OCI-M1 (cell line): Measurements from ENCODE around the gene GSG1L.
A peak's percentile ranks its signal among the peaks of the same experiment; 100 is the strongest.

Experiments
- DNase-seq: peaks from one replicate; lab custom pipeline; 2025; lab: John Stamatoyannopoulos, UW

Gene GSG1L

GRCh38 chr16:27789150-27789549, 274.4 kb downstream of the GSG1L start:
- DNase-seq: no peak

- DNase-seq: no peak
Observed at GRCh38 chr16:27787665-27788064, 275.8 kb downstream of the GSG1L start.

DNA sequence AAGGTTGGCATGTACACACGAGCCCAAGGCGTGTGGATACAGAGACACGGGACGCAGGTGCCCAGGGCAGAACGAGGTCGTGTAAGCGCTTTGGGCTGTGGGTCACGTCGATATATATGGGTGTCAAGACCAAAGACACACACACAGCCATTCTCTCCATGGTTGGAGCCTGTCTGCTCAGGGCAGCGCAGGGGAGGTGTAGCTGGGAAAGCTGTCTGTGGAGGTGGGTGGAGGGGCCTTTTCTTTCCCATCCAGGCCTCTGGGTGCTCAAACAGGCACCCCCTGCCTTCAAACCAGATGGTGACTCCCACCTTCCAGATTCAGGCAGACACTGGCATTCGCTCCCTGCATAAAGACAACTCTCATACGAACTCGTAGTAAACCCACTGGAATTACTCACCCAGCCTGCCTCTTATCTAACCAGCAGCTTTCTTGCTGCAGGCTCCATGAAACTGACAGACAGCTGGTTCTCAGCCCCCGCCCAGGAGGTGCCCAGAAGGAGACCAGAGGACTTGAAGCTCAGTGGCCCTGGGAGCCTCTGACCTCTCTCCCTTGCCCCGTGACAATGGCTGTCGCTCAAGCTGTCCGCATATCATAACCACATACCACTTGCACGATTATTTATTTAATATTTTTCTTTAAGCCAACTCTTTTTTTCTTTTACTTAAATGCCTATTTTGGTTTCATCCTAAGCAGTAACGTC, 276.4 kb downstream of the GSG1L start:
- DNase-seq: no peak

GRCh38 chr16:27786221-27786922, 277.1 kb downstream of the GSG1L start:
- DNase-seq: no peak

DNA sequence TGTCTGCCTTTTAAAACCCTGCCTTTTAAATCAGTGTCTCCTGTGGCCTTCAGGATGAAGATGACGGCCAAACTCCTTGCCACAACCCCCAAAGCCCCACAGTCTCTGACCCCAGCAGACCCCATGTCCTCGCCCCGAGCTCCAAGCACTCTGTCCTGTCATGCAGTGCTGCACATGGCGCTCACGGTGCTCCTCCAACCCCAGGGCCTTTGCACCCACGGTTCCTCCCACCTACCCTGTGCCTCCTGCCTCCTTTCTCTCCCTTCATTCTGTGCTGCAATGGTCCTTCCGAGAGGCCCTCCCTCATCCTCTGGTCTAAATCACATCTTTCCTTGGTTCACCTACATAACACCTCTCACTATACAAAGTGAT, 278.2 kb downstream of the GSG1L start:
- no peak for DNase-seq

DNA sequence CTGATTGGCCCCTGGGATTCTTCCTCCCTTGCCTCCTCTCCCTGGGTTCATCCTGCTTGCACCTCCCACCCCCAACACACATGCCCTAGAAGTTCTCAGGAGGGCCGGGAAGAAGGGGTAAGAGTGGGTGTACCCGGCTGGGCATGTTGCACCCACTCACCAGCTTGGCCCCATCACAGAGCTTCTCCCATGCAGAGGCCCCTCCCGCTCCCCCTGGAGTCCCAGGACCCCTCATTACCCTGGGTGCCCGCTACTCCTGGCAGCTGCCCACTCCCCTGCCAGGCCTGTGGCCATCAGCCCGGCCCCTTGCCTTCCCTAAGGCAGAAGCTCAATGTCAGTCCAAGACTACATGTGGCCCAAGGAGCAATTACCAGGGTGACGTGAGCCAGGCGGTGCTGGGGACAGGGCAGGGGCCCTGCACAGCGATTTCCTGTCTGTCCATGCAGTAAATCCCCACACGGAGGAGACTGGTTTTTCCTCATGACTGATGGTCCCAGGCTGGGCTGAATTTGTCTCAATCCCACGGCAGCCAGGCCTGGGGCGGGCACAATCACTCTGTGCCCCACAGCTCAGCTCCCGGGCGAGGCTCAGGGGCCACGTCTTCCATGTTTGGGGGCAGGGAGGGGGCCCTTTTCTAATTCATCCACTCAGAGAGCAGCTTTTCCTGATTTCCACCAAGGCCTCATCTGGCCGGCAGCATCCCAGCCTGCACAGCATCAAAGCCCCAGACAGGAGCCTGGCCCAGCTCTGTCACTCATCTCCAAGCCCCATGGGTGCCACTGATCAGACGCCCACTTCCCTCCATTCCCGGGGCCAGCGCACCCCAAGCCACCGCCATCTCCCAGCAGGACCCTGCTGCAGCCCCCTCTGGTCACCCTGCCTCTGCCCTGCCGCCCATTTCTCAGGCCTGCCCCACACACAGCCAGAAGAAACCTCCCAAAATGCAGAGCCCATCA, 278.9 kb downstream of the GSG1L start:
- no peak for DNase-seq

DNA sequence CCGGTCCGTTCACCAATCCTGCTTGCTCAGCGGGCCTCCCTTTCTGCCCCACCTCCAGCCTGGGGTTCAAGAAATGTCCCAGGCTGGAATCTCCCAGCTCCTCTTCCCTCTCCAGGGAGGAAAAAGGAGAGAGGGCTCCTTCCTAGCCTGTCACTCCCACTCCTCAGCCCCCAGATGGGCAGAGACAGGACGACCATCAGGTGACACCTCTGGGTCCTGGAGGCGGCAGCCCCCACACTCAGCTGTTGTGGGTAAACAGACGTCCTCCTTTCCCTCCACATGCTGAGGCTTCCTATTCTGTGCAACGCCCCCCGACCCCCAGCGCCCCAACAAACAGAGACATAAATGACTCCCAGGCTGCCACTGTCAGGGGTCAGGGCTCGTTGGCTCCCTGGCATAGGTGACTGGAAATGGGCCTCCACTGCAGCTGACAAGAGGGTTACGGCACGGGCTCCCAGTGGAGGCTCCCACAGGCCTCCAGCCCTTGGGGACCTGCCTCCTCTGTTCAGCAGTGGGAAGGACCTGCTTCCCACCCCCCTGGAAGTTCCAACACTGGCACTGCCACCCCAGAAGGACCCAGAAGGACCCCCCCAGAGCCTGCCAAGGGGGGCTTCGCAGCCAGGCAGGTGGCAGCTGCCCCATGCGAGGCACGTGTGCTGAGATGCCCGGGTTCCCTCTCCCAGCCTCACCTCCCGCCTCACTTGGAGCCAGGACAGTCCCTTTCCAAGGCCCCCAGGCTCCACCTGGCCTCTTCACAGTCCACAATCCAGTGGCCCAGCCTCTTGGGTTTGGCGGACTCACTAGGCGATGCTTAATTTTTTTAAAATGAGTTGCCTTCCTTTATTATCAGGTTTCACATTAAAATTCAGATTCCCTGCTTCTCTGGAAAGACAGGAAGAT, 281.3 kb downstream of the GSG1L start:
- DNase-seq: no peak

DNA sequence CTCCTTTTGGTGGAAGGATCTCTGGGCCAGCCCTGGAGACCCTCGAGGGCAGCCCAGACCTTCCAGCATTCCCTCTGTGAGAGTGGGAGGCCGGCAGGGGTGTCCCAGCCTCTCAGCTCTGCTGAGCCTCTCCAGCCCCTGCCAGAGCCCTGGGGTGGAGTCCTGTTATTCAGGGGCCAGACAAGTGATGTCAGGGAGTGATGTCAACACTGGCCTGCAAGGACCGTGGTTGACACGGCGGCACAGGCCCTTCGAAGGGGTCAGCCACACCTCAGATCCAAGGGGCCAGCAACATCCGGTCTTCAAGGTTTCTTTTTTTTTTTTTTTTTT, 282.4 kb downstream of the GSG1L start:
- DNase-seq: no peak

DNA sequence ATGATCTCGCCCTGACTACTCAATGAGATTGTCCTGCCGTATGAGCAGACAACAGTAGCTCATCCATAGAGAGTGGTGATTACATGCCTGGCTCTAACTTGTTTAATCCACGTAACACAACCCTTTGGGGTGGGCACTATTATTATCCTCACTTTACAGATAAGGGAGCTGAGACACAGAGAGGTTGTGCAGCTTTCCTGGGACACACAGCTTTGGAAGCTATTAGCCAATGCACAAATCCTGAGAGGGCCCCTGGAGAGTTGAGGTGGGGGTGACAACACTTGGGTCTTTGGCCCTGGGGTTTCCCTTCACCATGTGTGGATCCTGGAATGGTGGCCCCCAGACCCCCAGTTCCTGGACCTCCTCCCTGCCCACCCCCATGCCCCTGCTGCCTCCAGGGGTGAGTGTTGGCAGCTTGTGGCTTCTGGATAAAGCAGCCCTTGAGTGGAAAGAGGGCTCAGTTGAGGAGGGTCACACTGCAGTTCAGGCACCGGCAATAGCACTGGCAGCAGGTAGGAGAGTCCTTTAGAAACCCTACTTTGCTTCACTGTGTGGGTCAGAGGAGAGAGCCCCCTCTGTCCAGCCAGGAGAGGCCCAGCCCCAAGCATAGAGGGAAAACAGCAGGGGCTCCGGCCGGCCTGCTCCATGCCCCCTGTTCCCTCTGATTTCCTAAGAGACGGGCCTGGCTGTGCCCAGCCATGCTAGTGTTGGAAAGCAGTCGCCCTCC, 282.9 kb downstream of the GSG1L start:
- DNase-seq: no peak

- DNase-seq: peak; percentile 5
Observed at GRCh38 chr16:27779641-27780164, 283.8 kb downstream of the GSG1L start.

DNA sequence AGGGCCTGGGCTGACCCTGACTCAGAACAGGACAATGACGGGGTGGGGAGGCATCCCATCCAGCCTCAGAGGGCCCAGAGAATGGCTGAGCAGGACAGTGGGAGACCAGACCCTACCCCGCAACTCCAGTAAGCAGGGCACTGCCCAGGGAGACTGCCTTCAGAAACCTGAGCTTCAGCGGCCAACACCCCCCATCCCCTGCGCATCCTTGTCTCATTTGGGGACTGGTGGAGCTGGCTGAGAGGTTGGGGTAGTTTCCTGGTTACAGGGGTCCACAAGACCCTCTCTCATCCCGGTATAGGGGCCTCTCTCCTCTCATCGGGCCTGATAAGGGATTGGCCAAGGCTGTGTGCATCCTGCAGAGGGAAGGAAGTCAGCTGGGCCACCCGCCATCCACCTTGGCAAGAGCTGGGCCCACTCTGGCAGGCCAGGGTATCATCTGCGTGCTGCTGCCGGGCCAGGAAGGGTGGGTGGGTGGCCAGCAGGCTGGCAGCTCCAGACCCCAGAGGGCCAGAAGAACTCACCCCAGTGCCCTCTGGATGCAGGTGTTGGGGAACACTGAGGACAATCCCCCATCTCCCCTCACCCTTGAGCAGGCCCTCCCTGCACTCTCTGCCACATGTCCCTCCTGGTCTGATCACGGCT, 284.5 kb downstream of the GSG1L start:
- no peak for DNase-seq

DNA sequence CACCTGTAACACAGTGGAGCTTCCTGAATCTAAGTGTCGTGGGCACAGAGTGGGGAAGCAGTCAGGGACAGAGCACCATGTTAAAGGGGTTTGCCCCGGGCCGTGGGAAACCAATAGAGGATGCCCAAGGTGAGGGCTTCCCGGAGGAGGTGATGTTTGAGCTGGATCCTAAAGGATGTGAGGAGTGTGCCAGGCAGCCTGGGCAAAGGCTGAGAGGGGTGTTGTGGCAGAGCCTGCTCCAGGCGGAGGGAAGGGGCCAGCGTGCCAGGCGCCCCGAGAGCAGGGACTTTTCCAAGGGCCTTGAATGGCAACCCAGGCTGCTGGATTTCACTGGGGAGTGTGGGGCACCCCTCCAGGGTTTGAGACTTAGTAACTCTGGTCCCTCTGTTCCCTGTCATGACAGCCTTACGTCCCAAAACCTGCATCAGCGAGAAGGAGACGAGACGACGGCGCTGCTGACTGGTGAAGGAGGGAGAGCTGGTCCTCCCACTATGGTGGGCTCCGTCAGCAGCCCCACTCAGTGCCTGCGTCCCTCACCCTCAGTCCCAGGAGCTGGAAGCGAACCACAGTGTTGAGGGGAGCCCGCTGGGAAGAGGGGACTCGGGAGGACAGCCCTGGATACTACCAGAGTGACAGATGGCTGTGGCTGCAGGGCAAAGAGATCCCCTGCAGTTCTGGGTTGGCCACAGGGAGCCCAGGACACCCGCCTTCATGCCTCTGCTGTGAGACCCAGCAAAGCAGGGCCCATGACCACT, 285.2 kb downstream of the GSG1L start:
- no peak for DNase-seq

DNA sequence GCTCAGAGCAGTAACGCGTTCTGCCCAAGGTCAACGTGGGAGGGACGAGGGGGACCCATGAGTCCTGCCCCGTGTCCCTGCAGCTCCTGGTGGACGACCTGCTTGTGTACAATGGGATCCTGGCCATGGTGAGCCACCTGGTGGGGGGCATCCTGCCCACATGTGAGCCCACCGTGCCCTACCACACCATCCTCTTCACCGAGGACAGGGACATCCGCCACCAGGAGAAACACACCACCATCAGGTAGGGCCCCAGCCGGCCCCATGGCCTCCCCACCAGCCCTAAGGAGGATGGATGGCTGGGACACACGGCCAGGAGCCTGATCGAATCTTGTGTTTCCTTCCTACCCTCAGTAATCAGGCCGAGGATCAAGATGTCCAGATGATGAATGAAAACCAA, 286.0 kb downstream of the GSG1L start:
- DNase-seq: no peak

- DNase-seq: no peak
Observed at GRCh38 chr16:27776556-27777225, 286.8 kb downstream of the GSG1L start.

DNA sequence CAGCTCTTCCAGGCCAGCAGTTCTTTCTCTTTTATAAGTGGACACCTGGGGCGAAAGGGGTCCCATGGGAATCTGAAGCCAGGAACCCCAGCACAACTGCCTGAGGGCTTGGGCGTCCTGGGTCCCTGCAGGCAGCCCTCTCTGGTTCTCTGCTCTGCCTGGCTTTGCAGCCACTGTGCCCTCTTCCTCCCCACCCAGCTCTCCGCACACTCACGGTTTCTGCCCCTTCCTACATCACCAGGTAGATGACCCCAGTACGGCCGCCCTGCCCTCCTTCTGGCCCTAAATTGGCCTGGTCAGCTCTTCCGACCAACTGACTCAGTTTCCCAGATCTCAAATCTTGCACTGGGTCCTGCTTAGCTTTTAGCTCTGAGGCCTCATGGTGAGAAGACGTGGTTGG, 288.3 kb downstream of the GSG1L start:
- no peak for DNase-seq

DNA sequence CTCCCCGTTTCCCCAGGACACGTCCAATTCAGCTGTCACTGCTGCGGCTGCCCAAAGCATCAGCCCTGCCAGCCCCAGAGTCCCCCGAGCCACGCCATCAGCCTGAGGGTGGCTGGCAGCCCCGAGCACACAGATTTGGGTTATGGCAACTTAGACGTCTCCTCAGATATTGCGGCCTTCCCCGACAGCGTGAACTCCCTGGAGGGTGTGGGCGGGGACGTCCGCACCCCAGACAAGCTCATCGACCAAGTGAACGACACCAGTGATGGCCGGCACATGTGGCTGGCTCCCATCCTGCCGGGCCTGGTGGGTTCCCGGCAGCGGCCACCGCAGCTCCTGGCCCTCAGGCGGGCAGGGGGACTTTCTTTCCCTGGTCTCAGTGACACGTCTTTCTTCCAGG, 288.7 kb downstream of the GSG1L start:
- no peak for DNase-seq

- no peak for DNase-seq
Observed at GRCh38 chr16:27773344-27773743, 290.2 kb downstream of the GSG1L start.

DNA sequence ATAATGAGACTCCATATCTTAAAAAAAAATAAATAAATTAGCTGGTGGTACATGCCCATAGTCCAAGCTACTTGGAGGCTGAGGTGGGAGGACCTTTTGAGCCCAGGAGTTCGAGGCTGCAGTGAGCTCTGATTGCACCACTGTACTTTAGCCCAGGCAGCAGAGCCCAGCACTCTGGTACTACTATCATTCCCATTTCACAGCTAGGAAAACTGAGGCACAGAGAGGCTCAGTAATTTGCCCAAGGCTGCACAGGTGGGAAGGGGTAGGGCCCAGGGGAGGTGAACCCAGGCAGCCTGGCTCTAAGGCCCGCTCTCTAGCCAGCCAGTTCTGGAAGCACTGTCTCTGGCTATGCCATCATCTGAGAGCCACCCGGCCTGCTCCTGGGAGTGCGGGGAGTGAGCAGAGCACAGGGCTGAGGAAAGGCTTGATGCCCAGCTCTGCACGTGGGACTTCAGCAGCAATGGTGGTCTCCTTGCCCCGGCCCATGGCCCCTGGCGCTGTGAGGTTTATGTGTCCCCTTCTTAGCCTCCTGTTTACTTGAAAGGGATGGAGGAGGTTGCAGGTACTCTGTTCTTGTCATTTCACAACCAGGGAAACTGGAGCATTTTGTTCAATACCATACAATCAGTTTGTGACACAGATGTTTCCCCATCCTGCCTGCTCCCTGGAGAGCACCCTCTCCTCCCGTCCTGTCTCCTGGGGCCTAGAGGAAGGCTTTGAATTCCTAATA, 291.3 kb downstream of the GSG1L start:
- no peak for DNase-seq
